ENCODE results near the gene FA2H.
"Not testable (repeated sequence)": the region's sequence is repeated elsewhere in the genome, so short reads cannot be mapped to it uniquely, and the experiment has no call there.

FA2H gene

DNA sequence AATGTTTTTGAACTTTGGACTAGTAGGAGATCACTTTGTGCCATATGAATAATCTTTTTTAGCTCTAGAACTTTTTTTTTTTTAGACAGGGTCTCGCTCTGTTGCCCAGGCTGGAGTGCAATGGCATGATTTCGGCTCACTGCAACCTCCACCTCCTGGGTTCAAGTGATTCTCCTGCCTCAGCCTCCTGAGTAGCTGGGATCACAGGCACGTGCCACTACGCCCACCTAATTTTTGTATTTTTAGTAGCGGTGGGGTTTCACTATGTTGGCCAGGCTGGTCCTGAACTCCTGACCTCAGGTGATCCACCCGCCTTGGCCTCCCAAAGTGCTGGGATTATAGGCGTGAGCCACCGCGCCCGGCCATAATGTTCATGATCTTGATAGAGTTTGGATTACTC is 105.7 kb downstream of the FA2H start:
- DNase-seq = not testable (repeated sequence)

DNA sequence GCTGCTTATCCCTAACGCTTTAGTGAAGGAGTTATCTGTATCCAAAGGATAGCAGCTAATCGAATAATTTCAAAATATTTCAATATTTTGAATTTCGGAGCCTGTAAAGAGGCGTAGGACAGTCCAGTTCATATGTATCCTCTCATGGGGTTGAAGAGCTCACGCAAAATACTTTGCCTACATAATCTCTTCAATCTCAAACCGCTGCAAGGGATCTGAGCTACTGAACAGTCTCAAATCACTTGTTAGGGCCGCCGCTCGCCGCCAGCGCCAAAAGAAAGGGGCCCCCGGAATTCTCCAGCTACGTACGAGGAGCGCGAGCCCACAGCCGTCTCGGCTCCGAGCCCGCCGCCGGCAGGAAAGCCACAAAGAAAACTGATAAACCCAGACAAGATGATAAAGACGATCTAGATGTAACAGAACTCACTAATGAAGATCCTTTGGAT is 107.3 kb downstream of the FA2H start:
- peak; percentile 25 for DNase-seq

DNA sequence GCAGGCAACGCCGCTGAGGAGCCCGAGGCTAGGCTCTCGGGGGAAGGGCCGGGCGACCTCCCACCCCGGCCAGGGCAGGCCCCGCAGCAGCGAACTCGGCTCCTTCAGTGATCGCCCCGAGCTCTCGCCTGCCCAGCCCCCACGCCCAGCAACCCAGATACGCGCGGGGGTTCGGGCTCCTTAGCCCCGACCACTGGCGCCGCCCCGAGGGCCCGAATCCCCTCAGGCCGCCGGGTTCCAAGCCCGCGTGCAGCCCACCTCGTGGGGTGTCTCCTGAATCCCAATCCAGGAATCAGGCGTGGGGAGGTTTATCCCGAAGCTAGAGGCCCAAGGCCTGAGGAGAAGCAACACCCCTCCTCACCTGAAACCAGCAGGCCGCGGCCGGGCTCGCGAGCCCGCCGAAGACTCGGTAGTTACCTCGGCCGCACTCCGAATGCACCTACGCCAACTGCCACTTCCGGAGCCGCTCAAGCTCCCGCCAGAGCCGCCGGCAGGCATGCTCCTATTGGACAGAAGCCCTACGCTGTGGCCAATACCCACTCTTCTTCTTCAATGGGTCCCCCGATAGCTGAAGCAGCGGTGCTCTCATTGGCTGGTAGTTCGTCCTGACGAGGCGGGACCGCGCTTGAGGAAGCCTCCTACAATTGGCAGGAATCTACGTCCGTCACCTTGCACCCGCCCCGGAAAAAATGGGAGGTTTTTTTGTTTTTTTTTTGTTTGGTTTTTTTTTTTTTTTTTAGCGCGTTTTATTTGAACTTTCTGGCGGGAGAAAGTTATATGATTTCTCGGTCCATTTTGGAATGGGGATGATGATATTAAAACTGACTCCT is 108.0 kb downstream of the FA2H start, which contains the start of gene RFWD3:
TSS of gene RFWD3 (minus strand) at position 453 of the 830 bp plus-strand sequence. CDS start 5,428 bp downstream, outside the sequence.
- DNase-seq = peak; percentile 99

DNA sequence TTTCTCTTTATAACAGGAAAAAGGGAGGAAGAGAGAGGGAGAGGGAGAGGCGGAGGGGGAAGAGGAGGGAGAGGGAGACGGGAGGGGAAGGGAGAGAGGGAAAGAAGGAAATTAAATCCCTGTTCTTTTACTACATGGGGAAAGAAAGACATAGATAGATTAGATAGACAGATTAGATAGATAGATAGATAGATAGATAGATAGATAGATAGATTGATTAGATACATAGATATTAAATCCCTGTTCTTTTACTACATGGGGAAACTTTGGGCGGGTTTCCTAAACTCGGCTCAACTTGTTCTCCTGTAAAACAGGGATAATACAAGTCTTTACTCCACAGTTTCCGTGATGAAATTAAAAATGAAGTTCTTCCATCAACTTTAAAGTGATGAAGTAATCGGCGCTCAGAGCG is 108.6 kb downstream of the FA2H start:
- DNase-seq = no peak
